K562 (cell line): Measurements from ENCODE around the gene STAB2.

Source experiments
- CBFA2T2 ChIP-seq: fragments of 450-650 bp; conservative IDR thresholded peaks from 2 replicates; pipeline ENCODE4 v1.6.1; 2017; ENCODE audit warnings: mild to moderate bottlenecking
- CEBPB ChIP-seq: fragments of 450-650 bp; IDR thresholded peaks from 2 replicates; pipeline ENCODE4 v1.6.1; 2016; ENCODE audit warnings: missing genetic modification characterization, missing compliant biosample characterization
- EZH2 ChIP-seq: IDR thresholded peaks from 2 replicates; pipeline ENCODE4 v1.6.1; 2012; ENCODE audit warnings: low read depth, mild to moderate bottlenecking, inconsistent platforms, low read length, borderline replicate concordance
- JUN ChIP-seq, 2 experiments: sonication (generic) in 1 of 2; formaldehyde crosslinking in 1 of 2; IDR thresholded peaks; 2 replicates each; pipeline versions ENCODE4 v1.6.1 to v1.8.0; 2012 to 2022; ENCODE audit warnings: borderline replicate concordance in 2 of 2, mild to moderate bottlenecking in 2 of 2, improper control_type of control experiment in 1 of 2, low read depth in 1 of 2, low read length in 1 of 2, missing genetic modification reagents in 1 of 2
- MTA1 ChIP-seq: fragments of 450-650 bp; IDR thresholded peaks from 2 replicates; pipeline ENCODE4 v1.6.1; 2017; ENCODE audit warnings: borderline replicate concordance
- NCOR1 ChIP-seq: fragments of 450-650 bp; IDR thresholded peaks from 2 replicates; pipeline ENCODE4 v1.6.1; 2016; ENCODE audit warnings: mild to moderate bottlenecking, moderate library complexity
- POLR2A ChIP-seq: fragments of 450-650 bp; conservative IDR thresholded peaks from 2 replicates; pipeline ENCODE4 v1.6.1; 2016
- PRPF4 ChIP-seq: fragments of 200-400 bp; formaldehyde crosslinking; IDR thresholded peaks from one replicate; pipeline ENCODE4 v1.6.1; 2017; ENCODE audit warnings: low read length, low read depth, mild to moderate bottlenecking; ENCODE audit not compliant: insufficient read depth, poor library complexity, severe bottlenecking
- RBM34 ChIP-seq: fragments of 200-400 bp; formaldehyde crosslinking; IDR thresholded peaks from 2 replicates; pipeline ENCODE4 v1.6.1; 2018; ENCODE audit warnings: low read length, borderline replicate concordance; ENCODE audit not compliant: insufficient read depth
- ZFX ChIP-seq: sonication (generic); formaldehyde crosslinking; IDR thresholded peaks from 2 replicates; pipeline ENCODE4 v1.8.0; 2022; ENCODE audit warnings: mild to moderate bottlenecking, missing genetic modification reagents, moderate library complexity
- ZNF583 ChIP-seq: fragments of 250-450 bp; sonication (Bioruptor Pico); IDR thresholded peaks from 2 replicates; pipeline ENCODE4 v1.4.0; 2020
- TF ChIP-seq, protein P1 (sequence below), 3 experiments: IDR thresholded peaks in 2 of 3; conservative IDR thresholded peaks in 1 of 3; 2 replicates each; pipeline ENCODE4 v1.5.1; 2011 to 2012; ENCODE audit warnings: low read length in 3 of 3, mild to moderate bottlenecking in 3 of 3, control low read depth in 2 of 3, improper control_type of control experiment in 1 of 3, inconsistent platforms in 1 of 3, low read depth in 1 of 3, mixed read lengths in 1 of 3, moderate library complexity in 1 of 3; ENCODE audit not compliant: insufficient read depth in 2 of 3
- TF ChIP-seq, protein P2 (sequence below), 2 experiments: fragments of 450-650 bp; IDR thresholded peaks; 2 replicates each; pipeline ENCODE4 v1.6.1; 2016; ENCODE audit warnings: mild to moderate bottlenecking in 2 of 2, borderline replicate concordance in 1 of 2, low read depth in 1 of 2, moderate library complexity in 1 of 2
- TF ChIP-seq, protein P3 (sequence below): fragments of 250-450 bp; sonication (Bioruptor Pico); IDR thresholded peaks from 2 replicates; pipeline ENCODE4 v1.8.0; 2022; ENCODE audit warnings: moderate library complexity, mild to moderate bottlenecking, inconsistent platforms

DNA sequence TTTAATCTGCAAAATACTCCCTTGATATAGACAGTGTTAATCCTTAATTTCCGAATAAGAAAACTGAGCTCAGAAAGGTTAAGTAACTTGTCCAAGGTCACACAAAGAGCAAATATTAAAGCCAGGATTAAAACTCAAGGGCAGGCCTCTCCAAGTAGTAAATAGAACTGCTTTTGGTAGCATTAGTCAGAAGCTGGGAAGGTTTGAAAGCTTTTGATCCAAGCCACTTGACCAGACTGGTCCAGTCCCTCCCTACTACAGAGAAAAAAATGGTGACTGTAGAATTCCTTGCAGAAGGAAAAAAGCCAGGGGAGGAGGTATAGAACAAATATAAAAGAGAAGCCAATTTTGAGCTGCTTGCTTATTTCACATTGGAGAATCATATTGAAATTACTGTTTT lies 142.4 kb downstream of the STAB2 start:
- no peak for TF ChIP-seq CEBPB
- TF ChIP-seq, protein P1, sequence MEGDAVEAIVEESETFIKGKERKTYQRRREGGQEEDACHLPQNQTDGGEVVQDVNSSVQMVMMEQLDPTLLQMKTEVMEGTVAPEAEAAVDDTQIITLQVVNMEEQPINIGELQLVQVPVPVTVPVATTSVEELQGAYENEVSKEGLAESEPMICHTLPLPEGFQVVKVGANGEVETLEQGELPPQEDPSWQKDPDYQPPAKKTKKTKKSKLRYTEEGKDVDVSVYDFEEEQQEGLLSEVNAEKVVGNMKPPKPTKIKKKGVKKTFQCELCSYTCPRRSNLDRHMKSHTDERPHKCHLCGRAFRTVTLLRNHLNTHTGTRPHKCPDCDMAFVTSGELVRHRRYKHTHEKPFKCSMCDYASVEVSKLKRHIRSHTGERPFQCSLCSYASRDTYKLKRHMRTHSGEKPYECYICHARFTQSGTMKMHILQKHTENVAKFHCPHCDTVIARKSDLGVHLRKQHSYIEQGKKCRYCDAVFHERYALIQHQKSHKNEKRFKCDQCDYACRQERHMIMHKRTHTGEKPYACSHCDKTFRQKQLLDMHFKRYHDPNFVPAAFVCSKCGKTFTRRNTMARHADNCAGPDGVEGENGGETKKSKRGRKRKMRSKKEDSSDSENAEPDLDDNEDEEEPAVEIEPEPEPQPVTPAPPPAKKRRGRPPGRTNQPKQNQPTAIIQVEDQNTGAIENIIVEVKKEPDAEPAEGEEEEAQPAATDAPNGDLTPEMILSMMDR (IDR thresholded peaks at IDR 0.05 in 2 of 3, conservative IDR thresholded peaks at IDR 0.05 in 1 of 3; ENCODE audit: insufficient read depth in 2 of 3, low read depth in 1 of 3, low read length in 3 of 3) = no peak
- TF ChIP-seq CBFA2T2 = no peak
- TF ChIP-seq NCOR1 = no peak
- TF ChIP-seq, protein P2, sequence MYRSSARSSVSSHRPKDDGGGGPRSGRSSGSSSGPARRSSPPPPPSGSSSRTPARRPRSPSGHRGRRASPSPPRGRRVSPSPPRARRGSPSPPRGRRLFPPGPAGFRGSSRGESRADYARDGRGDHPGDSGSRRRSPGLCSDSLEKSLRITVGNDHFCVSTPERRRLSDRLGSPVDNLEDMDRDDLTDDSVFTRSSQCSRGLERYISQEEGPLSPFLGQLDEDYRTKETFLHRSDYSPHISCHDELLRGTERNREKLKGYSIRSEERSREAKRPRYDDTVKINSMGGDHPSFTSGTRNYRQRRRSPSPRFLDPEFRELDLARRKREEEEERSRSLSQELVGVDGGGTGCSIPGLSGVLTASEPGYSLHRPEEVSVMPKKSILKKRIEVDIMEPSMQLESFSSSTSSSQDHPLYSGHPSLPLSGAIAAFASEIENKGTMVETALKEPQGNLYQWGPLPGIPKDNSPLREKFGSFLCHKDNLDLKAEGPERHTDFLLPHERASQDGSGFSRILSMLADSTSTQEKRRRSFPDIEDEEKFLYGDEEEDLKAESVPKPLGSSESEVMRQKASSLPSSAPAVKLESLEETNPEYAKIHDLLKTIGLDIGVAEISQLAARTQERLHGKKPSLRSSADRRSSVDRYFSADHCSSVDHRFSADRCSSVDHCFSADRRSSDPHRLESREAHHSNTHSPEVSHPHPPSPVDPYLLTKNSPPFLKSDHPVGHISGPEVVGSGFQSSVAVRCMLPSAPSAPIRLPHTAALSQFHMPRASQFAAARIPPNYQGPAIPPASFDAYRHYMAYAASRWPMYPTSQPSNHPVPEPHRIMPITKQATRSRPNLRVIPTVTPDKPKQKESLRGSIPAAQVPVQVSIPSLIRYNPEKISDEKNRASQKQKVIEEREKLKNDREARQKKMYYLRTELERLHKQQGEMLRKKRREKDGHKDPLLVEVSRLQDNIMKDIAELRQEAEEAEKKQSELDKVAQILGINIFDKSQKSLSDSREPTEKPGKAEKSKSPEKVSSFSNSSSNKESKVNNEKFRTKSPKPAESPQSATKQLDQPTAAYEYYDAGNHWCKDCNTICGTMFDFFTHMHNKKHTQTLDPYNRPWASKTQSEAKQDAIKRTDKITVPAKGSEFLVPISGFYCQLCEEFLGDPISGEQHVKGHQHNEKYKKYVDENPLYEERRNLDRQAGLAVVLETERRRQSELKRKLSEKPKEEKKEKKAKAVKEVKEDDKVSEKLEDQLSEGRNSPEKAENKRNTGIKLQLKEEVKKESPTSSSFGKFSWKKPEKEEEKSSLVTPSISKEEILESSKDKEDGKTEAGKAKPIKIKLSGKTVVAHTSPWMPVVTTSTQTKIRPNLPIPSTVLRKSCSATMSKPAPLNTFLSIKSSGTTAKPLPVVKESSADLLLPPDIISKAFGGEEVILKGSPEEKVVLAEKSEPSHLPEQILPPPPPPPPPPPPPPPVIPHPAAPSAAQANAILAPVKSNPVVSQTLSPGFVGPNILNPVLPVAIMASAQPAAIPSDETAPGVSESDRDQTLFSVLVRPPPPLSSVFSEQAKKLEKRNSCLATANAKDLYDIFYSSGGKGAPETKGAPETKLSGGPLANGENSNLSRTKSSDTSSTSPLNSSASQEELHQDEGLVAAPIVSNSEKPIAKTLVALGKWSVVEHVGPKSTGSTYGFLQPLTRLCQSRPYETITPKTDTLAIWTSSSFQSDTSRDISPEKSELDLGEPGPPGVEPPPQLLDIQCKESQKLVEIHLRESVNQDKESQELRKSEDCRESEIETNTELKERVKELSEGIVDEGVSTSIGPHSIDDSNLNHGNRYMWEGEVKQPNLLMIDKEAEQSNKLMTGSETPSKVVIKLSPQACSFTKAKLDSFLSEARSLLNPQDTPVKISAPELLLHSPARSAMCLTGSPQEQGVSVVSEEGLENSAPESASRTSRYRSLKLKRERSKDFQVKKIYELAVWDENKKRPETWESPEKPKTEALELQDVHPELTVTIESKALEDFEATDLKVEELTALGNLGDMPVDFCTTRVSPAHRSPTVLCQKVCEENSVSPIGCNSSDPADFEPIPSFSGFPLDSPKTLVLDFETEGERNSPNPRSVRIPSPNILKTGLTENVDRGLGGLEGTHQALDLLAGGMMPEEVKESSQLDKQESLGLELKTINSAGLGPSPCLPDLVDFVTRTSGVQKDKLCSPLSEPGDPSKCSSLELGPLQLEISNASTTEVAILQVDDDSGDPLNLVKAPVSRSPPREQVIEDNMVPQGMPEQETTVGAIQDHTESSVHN (IDR thresholded peaks at IDR 0.05; ENCODE audit: borderline replicate concordance in 1 of 2, low read depth in 1 of 2) = no peak
- TF ChIP-seq ZNF583 = no peak
- TF ChIP-seq, protein P3, sequence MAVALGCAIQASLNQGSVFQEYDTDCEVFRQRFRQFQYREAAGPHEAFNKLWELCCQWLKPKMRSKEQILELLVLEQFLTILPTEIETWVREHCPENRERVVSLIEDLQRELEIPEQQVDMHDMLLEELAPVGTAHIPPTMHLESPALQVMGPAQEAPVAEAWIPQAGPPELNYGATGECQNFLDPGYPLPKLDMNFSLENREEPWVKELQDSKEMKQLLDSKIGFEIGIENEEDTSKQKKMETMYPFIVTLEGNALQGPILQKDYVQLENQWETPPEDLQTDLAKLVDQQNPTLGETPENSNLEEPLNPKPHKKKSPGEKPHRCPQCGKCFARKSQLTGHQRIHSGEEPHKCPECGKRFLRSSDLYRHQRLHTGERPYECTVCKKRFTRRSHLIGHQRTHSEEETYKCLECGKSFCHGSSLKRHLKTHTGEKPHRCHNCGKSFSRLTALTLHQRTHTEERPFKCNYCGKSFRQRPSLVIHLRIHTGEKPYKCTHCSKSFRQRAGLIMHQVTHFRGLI (CRISPR knock-in tag) = no peak
- no peak for TF ChIP-seq JUN (IDR thresholded peaks at IDR 0.05; ENCODE audit: borderline replicate concordance, low read depth, low read length)
- TF ChIP-seq JUN (CRISPR knock-in tag; IDR thresholded peaks at IDR 0.05; ENCODE audit: borderline replicate concordance) = no peak
- TF ChIP-seq ZFX = no peak
- TF ChIP-seq EZH2 = no peak
- TF ChIP-seq RBM34 = no peak
- TF ChIP-seq MTA1 = no peak
- no peak for TF ChIP-seq POLR2A
- TF ChIP-seq PRPF4 = no peak
